HepG2 (cell line): ENCODE data around the gene PIAS3. TPM values are rescaled to one million over a fixed set of nuclear protein-coding genes. Genes with fewer than 3 reads are reported as not detected.

Source experiments
- ATAC-seq: fragments of 200-7000 bp; cut with Tn5 transposase; 3 replicates; pipeline ENCODE4 v1.9.1; 2020; ENCODE audit warnings: mild to moderate bottlenecking, moderate library complexity
- BruUV-seq: library from RNA; stranded (reverse); fragments of 400-500 nt; replicated peaks from 2 replicates; lab custom pipeline; 2021; lab: Mats Ljungman, UMichigan
- CTCF ChIA-PET: fragments of 300-600 bp; formaldehyde crosslinking; extraction: SDS; loops from one replicate; lab custom pipeline; 2021; ENCODE audit warnings: low total read pairs, inconsistent platforms, low intra/inter-chr PET ratio; lab: Yijun Ruan, JAX
- POLR2A ChIA-PET: fragments of 350-600 bp; sonication (Branson Sonifier 250); formaldehyde crosslinking; loops from one replicate; lab custom pipeline; 2020; ENCODE audit warnings: antibody characterized with exemption, inconsistent platforms; lab: Yijun Ruan, JAX
- DNase-seq: peaks from one replicate; pipeline ENCODE4 v3.0.0-alpha.2; 2015; ENCODE audit warnings: low spot score
- FAIRE-seq: peaks from 3 replicates; lab custom pipeline; 2011; peaks lifted over from hg19 to GRCh38; lab: Jason Lieb, UNC
- H2AFZ ChIP-seq: one replicate; pipeline ENCODE4 v1.6.1; 2011; ENCODE audit warnings: low read length, inconsistent platforms
- H3K27ac ChIP-seq: fragments of 300-600 bp; 3 replicates; pipeline ENCODE4 v1.8.0; 2011; ENCODE audit warnings: mixed run types, mild to moderate bottlenecking, mixed read lengths, low read length, inconsistent platforms; ENCODE audit not compliant: insufficient read depth; ENCODE audit errors: extremely low read length
- H3K27me3 ChIP-seq, 2 experiments: fragments of 200-600 bp in 1 of 2; 2 replicates in 1 of 2; 3 replicates in 1 of 2; pipeline versions ENCODE4 v1.6.0 to v1.8.0; 2011; ENCODE audit warnings: low read length in 2 of 2, mild to moderate bottlenecking in 2 of 2, moderate library complexity in 2 of 2, inconsistent platforms in 1 of 2; ENCODE audit not compliant: insufficient read depth in 2 of 2, control insufficient read depth in 1 of 2
- H3K36me3 ChIP-seq, 2 experiments: fragments of 200-600 bp in 1 of 2; replicated peaks in 1 of 2; 2 replicates in 1 of 2; 3 replicates in 1 of 2; pipeline versions ENCODE4 v1.5.1 to v1.8.0; 2011; ENCODE audit warnings: low read length in 2 of 2, inconsistent platforms in 1 of 2; ENCODE audit not compliant: insufficient read depth in 2 of 2, control insufficient read depth in 1 of 2
- H3K4me1 ChIP-seq: 2 replicates; pipeline ENCODE4 v1.5.1; 2012; ENCODE audit warnings: low read length, inconsistent platforms; ENCODE audit not compliant: insufficient read depth
- H3K4me2 ChIP-seq: 2 replicates; pipeline ENCODE4 v1.6.0; 2011; ENCODE audit warnings: low read depth, low read length, inconsistent platforms
- H3K4me3 ChIP-seq, 3 experiments: fragments of 200-600 bp in 1 of 3; sonication (generic), shearing (Covaris generic) in 1 of 3; replicated peaks in 1 of 3; 2 replicates each; pipeline ENCODE4 v1.5.1; 2011 to 2016; ENCODE audit warnings: low read length in 3 of 3, inconsistent platforms in 2 of 3, low read depth in 2 of 3, mild to moderate bottlenecking in 2 of 3, control low read depth in 1 of 3, mixed read lengths in 1 of 3; ENCODE audit not compliant: insufficient read depth in 1 of 3
- H3K79me2 ChIP-seq: one replicate; pipeline ENCODE4 v1.6.1; 2011; ENCODE audit warnings: low read length, inconsistent platforms; ENCODE audit not compliant: insufficient read depth
- H3K9ac ChIP-seq: 2 replicates; pipeline ENCODE4 v1.6.0; 2011; ENCODE audit warnings: mild to moderate bottlenecking, low read depth, low read length, inconsistent platforms; ENCODE audit not compliant: insufficient read depth
- H3K9me3 ChIP-seq: 2 replicates; pipeline ENCODE4 v1.5.1; 2012; ENCODE audit warnings: mild to moderate bottlenecking, low read length
- H4K20me1 ChIP-seq: 2 replicates; pipeline ENCODE4 v1.6.0; 2011; ENCODE audit warnings: inconsistent platforms, mild to moderate bottlenecking, low read length, moderate library complexity; ENCODE audit not compliant: insufficient read depth
- BRF2 ChIP-seq: sonication (generic); formaldehyde crosslinking; IDR thresholded peaks from 2 replicates; pipeline ENCODE4 v1.8.1; 2022; ENCODE audit warnings: mild to moderate bottlenecking, missing genetic modification reagents
- EEA1 ChIP-seq: sonication (generic); formaldehyde crosslinking; IDR thresholded peaks from 2 replicates; pipeline ENCODE4 v1.5.1; 2020; ENCODE audit warnings: mild to moderate bottlenecking, missing genetic modification reagents, borderline replicate concordance
- HOXA7 ChIP-seq: sonication (generic); formaldehyde crosslinking; IDR thresholded peaks from 2 replicates; pipeline ENCODE4 v1.8.1; 2022; ENCODE audit warnings: mild to moderate bottlenecking, missing genetic modification reagents, moderate library complexity
- NFKB2 ChIP-seq: sonication (generic); formaldehyde crosslinking; IDR thresholded peaks from 2 replicates; pipeline ENCODE4 v1.4.0; 2020; ENCODE audit warnings: missing genetic modification reagents, borderline replicate concordance
- NR1H2 ChIP-seq: sonication (generic); formaldehyde crosslinking; IDR thresholded peaks from 2 replicates; pipeline ENCODE4 v1.8.1; 2022; ENCODE audit warnings: low read depth, missing genetic modification reagents, borderline replicate concordance
- PAF1 ChIP-seq: IDR thresholded peaks from 2 replicates; pipeline ENCODE4 v1.6.1; 2016; ENCODE audit warnings: missing genetic modification reagents, missing compliant biosample characterization
- RERE ChIP-seq: IDR thresholded peaks from 2 replicates; pipeline ENCODE4 v1.6.1; 2016; ENCODE audit warnings: low read depth, missing genetic modification reagents, missing compliant biosample characterization
- SRSF9 ChIP-seq: fragments of 200-400 bp; formaldehyde crosslinking; IDR thresholded peaks from 2 replicates; pipeline ENCODE4 v1.6.1; 2018; ENCODE audit warnings: borderline replicate concordance, mild to moderate bottlenecking, low read depth, low read length; ENCODE audit not compliant: insufficient read depth, poor library complexity, severe bottlenecking
- ZNF274 ChIP-seq: sonication (generic); formaldehyde crosslinking; IDR thresholded peaks from 2 replicates; pipeline ENCODE4 v1.5.1; 2020; ENCODE audit warnings: mild to moderate bottlenecking, missing genetic modification reagents
- ZNF317 ChIP-seq: sonication (generic); formaldehyde crosslinking; IDR thresholded peaks from 2 replicates; pipeline ENCODE4 v1.5.0; 2020; ENCODE audit warnings: mild to moderate bottlenecking, missing genetic modification reagents
- ZNF354B ChIP-seq: sonication (generic); formaldehyde crosslinking; IDR thresholded peaks from 2 replicates; pipeline ENCODE4 v1.8.0; 2022; ENCODE audit warnings: mild to moderate bottlenecking, missing genetic modification reagents
- ZNF556 ChIP-seq: sonication (generic); formaldehyde crosslinking; IDR thresholded peaks from 2 replicates; pipeline ENCODE4 v1.4.0; 2020; ENCODE audit warnings: mild to moderate bottlenecking, missing genetic modification reagents, borderline replicate concordance
- ZNF670 ChIP-seq: sonication (generic); formaldehyde crosslinking; IDR thresholded peaks from 2 replicates; pipeline ENCODE4 v1.8.0; 2022; ENCODE audit warnings: mild to moderate bottlenecking, missing genetic modification reagents, borderline replicate concordance
- ZNF772 ChIP-seq: sonication (generic); formaldehyde crosslinking; IDR thresholded peaks from 2 replicates; pipeline ENCODE4 v1.5.0; 2020; ENCODE audit warnings: mild to moderate bottlenecking, missing genetic modification reagents
- ZSCAN25 ChIP-seq: sonication (generic); formaldehyde crosslinking; IDR thresholded peaks from 2 replicates; pipeline ENCODE4 v1.8.0; 2022; ENCODE audit warnings: mild to moderate bottlenecking, missing genetic modification reagents
- WGBS: methylation state at CpG from one replicate; pipeline ENCODE4 v1.1.6; 2017; ENCODE audit warnings: low lambda C conversion rate; 5-methylcytosine and 5-hydroxymethylcytosine counted together
- in situ Hi-C: cut with HindIII; loops from 2 replicates; pipeline ENCODE4 v1.10.0; 2017; ENCODE audit warnings: low pct_unique_long_range_greater_than_20kb; ENCODE audit not compliant: extremely low pct_ligation_motif_present
- intact Hi-C: fragments of 100-400 bp; cut with micrococcal nuclease; formaldehyde crosslinking; loops from one replicate; pipeline ENCODE4 v1.10.0; 2022; ENCODE audit not compliant: unreplicated experiment
- polyA plus RNA-seq, 8 experiments: library from polyadenylated mRNA; depleted of rRNA in 3 of 8; stranded (reverse) in 7 of 8; unstranded in 1 of 8; fragments of >200 nt; fragmentation: Illumina TruSeq in 4 of 8; extraction: Trizol in 4 of 8; gene quantifications; 2 replicates each; pipeline versions ENCODE4 v1.2.1 to v1.2.3, GENCODE V29; 2011 to 2016; ENCODE audit warnings: low read depth in 4 of 8, missing spikeins in 1 of 8, mixed read lengths in 1 of 8; ENCODE audit not compliant: insufficient read depth in 1 of 8
- total RNA-seq, 5 experiments: library from RNA; depleted of rRNA; stranded (reverse); fragments of >200 nt; fragmentation: Illumina TruSeq; extraction: Trizol; gene quantifications; 2 replicates each; pipeline ENCODE4 v1.2.3, GENCODE V29; 2016; ENCODE audit warnings: low read depth in 1 of 5

Gene PIAS3
- total and polyA plus RNA-seq, 2 of the 13 experiments (the other 11 are each of a cell fraction or from before 2014, with no cell fraction given), result 3.7 to 8.0 TPM

GRCh38 chr1:145859491-145860023, 676 bp upstream of the PIAS3 start (continued):
- TF ChIP-seq RERE (CRISPR knock-in tag), result 0 out of 2 replicates have a peak, but pooled peaks have one; percentile 34

- peaks cover 21% of the 10 kb centered on the region for H3K4me1 ChIP-seq
- H3K27me3 ChIP-seq, result 0 out of 5 replicates have a peak, but pooled peaks cover 0 to 2% of the 10 kb centered on the region in 2 experiments
- no peaks in the 10 kb centered on the region for H4K20me1 ChIP-seq
- H3K9ac ChIP-seq, result peak overlapping the region; percentile 68
- H3K4me2 ChIP-seq, result peak overlapping the region; percentile 88
- DNase-seq (no peak), FAIRE-seq (no peak), ATAC-seq (peak; percentile 34)
- intact Hi-C loops, result loop anchor here (5.0 kb wide), 2 partner anchors 34 to 104 kb away; partner anchors contain the start of genes ANKRD34A and POLR3GL
- CTCF ChIA-PET, result interaction anchor here (0.8 kb wide), 1 partner anchor 12 kb away, joined by 3 read pairs; no protein-coding TSS in a partner anchor
- H3K4me3 ChIP-seq, result peak overlapping the region; percentile 82 to 92 (median 87)
- in situ Hi-C loops, result no loop called here
- BruUV-seq, result no TSS peak
- peaks cover 6 to 20% of the 10 kb centered on the region in 2 experiments for H3K36me3 ChIP-seq
- peaks cover 3% of the 10 kb centered on the region for H3K79me2 ChIP-seq
- peak overlapping the region; percentile 42 for H2AFZ ChIP-seq
- POLR2A ChIA-PET, result interaction anchor here (0.9 to 2.6 kb wide), 15 partner anchors 12 to 577 kb away, joined by 3 to 44 read pairs (median 10); partner anchors contain the start of genes ANKRD34A, ANKRD35, LIX1L and NUDT17
- under 1% methylated on average over 34 of the region's 35 CpGs for WGBS
- H3K9me3 ChIP-seq, result no peaks in the 10 kb centered on the region
- H3K27ac ChIP-seq, result no peak overlapping the region
- no peak for TF ChIP-seq NR1H2
- no peak for TF ChIP-seq NFKB2 (CRISPR knock-in tag)
- no peak for TF ChIP-seq BRF2 (CRISPR knock-in tag)
- TF ChIP-seq ZNF772 (CRISPR knock-in tag), result peak; percentile 22; the same call in 1 of the 2 replicates
- TF ChIP-seq ZNF274 (CRISPR knock-in tag), result no peak
- no peak for TF ChIP-seq ZNF354B (CRISPR knock-in tag)
- no peak for TF ChIP-seq HOXA7 (CRISPR knock-in tag)
- TF ChIP-seq EEA1 (CRISPR knock-in tag), result no peak
- TF ChIP-seq SRSF9, result no peak
- TF ChIP-seq ZSCAN25, result peak; percentile 43; the same call in 1 of the 2 replicates
- no peak for TF ChIP-seq PAF1 (CRISPR knock-in tag)
- TF ChIP-seq ZNF556 (CRISPR knock-in tag), result no peak
- no peak for TF ChIP-seq ZNF670 (CRISPR knock-in tag)
- TF ChIP-seq ZNF317, result peak; percentile 12; the same call in 1 of the 2 replicates
These were observed 512 bp downstream of the PIAS3 start for GRCh38 chr1:145858238-145858900.
